Fibroblast of the conjunctiva (primary cell): ENCODE results near the gene ODF2L.
"Not testable (repeated sequence)": the region's sequence is repeated elsewhere in the genome, so short reads cannot be mapped to it uniquely, and the experiment has no call there.

Experiments
- DNase-seq: peaks from one replicate; pipeline ENCODE4 v3.0.0-alpha.2; 2010; ENCODE audit warnings: low read depth

ODF2L gene

DNA sequence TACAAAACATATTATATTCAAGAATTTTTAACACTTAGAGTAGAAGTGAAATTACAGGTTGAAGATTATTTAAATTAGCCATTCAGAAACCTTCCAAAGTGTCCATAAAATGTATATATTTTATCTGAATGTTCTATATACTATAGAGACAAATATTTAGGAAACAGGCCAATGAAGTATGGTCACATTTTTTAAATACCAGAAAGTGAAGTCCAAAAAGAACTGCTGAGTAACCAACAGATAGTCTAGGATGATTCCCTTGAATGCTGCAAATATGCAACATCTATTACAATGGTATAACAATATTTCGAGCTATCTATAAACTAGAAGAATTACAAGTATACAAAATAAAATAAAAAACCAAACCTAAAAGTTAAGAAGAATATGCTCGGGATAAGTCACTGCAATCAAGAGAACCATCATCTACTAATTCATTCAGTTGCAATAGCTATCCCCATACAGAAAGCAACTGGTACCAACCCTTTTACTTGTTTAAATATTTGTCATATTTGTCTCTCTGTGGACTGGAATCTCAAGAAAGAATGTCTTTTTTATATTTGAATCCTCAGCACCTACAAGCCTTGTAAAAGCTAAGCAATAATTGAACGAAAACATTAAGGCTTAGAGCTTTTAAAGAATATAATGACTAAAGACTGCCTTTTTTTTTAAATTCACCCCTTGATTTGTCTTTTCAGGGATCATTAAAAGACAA, 8.1 kb downstream of the ODF2L start:
- DNase-seq, result no peak

DNA sequence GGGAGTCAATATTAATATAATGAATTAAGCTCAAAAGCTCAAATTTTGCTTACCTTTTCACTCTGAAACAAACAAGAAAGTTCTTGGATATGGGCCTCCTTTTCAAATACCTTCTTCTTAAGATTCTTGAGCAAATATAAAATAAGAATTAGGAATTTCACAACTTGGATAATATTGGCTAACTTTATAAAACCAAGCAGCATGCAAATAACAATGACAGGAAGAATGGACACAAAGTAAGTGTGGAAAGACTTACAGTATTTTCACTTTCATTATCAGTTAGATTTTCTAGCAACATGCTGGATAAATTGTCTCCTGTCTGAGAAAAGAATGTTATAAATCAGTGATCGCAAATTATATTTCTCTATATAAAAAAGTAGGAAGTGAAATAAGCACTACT, 13.2 kb downstream of the ODF2L start:
- DNase-seq, result no peak

DNA sequence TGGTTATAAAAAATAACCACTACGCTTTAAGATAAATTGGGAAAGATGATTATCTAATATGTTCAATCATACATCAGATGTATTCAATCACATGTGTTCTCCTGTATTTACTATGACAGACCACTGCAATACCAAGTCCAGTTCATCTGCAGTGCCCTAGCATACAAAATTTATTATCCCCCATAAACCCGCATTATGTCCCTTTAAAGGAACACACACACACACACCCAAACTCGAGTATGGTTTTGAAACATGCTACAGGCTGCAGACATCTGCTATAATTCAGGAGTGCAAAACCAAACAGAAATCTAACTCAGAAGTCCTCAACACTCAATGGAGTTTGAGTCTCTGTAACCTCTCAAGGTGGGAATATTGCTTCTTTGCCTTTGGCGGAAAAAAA, 14.9 kb downstream of the ODF2L start:
- no peak for DNase-seq

DNA sequence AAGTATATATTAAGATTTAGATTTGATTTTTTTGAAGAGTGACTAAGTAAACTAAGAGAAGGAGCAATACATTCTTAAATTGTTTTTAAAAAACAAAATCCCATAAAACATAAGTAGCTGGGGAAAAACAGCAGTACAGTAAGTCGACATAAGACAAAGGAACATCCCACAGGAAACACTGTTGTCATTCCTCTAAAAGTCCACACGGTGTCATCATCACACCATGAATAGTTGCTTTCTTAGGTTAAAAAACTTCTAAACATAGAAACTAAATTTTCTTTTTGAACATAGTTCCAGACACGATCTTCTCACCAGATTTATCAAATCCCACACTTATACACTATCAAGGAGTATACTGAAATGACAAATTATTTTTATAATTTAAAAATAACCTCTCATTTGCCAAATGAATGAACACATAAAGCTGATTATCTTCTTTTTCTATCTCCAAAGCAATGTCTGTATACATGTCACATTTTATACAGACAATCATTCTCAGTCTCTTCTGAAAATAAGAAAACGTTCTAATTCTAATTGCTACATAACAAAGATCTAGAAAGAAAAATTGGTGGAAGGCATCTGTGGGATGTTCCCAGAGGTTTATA, 15.8 kb downstream of the ODF2L start:
- peak; percentile 88 for DNase-seq

DNA sequence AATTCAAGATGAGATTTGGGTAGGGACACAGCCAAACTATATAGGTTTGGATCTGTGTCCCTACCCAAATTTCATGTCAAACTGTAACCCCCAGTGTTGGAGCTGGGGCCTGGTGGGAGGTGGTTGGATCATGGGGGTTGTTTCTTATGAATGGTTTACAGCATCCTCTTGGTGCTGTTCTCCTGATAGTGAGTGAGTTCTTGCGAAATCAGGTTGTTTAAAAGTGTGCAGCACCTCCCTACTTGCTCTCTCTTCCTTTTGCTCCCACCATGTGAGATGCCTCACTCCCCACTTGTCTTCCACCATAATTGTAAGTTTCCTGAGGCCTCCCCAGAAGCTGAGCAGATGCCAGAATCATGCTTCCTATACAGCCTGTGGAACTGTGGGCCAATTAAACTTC, 17.3 kb downstream of the ODF2L start:
- DNase-seq, result no peak

DNA sequence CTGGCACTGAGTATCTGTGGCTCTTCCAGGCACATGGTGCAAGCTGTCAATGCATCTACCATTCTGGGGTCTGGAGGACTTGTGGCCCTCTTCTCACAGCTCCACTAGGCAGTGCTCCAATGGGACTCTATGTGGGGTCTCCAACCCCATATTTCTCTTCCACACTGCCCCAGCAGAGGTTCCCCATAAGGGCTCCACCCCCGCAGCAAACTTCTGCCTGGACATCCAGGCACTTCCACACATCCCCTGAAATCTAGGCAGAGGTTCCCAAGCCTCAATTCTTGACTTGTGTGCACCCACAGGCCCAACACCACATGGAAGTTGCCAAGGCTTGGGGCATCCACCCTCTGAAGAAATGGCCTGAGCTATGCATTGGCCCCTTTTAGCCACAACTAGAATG, 18.8 kb downstream of the ODF2L start:
- no peak for DNase-seq

DNA sequence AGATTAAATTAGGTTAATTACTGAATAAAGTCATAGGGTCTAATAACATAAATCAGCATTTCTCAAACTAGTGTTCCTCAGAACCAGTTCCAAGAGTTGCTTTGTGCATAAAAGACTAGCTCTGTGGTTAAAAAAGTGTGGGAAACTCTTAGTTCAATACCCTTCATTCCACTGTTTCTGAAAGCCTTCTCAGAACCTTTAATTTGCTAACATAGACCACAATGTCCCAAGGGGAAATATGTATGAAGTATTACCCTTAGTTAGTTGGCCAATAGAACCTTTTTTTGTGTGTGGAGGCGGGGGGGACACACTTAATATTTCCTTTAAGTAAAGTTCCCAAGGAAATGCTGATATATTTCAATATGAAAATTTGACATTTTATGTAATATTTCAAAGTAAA, 20.4 kb downstream of the ODF2L start:
- DNase-seq, result no peak

DNA sequence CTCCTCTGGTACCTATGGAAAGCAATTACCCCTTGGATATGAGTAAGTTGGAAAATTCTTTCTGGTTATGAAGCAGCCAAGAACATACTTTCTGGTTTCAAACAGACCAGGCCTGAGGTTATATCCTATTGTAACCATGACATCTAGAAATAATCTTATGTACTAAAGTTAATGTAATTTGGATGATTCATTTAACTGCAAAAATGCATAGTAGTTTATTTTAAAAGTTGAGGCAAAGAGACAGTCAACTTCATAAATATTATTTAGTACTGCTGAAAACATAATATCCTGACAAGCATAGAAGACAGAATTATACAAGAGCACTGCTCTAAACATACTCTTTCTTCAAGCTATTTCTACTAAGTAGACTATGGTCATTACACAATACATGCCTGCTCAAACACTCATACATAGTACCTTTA, 25.5 kb downstream of the ODF2L start:
- DNase-seq, result peak; percentile 6

DNA sequence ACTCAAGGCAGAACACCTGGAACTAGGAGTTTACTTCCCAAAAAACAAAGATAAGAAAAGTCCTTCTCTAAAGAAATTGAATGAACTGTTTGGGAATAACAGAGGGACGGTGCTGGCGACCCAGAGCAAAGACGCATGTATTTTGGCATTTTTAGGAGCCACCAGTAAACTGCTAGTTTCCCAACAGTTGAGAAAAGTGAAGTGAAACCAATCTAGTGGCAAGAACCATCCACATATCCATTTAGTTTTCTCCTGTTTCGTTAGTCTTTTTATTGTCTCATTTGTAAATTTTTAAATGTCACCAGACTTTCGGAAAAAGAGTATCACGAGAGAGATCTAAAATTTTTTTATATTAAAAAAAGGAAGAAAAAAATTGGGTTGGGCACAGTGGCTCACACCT, 30.2 kb downstream of the ODF2L start:
- no peak for DNase-seq

DNA sequence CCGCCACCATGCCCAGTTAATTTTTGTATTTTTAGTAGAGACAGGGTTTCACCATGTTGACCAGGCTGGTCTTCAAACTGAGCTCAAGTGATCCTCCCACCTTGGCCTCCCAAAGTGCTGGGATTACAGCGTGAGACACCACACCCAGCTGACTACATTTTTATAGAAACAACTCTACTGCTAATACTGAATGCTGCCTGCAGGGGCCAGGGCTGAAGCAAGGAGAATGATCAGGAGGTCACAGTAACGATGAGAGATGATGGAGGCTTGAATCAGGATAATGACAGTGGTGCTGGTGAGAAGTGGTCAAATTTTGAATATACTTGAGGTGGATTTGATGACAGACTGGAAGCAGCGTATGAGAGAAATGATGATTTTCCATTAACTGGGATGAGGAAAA, 33.3 kb downstream of the ODF2L start:
- no peak for DNase-seq

DNA sequence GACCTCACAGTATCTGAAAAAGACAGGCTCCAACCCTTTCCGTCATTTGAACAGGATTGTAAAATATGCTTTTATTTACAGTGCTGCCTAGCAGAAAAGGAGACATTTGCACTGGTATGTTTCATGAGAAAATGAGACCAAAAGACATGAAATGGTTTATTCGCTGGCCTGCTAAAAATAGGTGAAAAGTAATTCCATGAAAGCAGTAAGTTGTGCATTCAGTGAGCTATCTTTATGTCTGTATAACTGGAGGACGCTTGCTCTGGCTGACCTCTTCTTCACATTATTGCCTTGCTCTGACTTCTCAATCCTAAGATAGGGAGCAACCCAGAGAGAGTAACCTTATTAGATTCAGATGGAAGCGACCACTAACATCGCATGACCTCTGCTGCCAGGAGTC, 38.3 kb downstream of the ODF2L start:
- no peak for DNase-seq

DNA sequence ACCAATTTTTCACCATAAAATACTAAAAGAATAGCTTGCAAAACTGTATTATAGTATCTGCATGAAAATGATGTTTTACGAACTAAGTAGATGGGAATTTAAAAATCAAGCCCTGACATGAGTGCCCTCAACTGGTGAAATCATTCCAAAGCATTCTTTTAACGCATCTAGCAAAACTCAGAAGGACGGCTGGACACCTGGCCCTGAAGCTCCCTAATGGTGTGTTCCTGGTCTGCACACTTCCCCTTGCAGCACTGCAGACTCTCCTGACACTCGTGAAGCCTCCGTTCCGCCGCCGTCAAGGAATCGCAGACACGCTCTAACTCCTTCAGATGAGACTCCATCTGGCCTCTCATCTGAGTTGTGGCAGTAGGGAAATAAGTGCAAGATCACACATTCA, 39.9 kb downstream of the ODF2L start:
- no peak for DNase-seq

DNA sequence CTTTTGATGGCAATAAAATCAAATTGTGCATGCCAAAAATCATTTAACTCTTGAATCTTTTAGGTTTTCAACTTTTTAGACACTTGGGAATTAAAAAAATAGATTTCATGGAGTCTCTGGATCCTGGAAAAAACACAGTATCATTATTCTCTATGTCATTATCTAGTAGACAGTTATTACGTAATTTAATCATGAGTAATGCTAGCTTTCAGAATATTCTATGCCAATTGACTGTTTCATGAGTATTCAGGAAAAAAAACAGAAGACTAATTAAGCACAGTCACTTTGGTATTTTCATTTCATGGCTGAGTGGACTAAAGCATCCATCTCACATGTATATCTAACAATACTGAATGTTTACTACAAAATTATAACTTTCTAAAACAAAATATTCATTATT, 44.0 kb downstream of the ODF2L start:
- no peak for DNase-seq

DNA sequence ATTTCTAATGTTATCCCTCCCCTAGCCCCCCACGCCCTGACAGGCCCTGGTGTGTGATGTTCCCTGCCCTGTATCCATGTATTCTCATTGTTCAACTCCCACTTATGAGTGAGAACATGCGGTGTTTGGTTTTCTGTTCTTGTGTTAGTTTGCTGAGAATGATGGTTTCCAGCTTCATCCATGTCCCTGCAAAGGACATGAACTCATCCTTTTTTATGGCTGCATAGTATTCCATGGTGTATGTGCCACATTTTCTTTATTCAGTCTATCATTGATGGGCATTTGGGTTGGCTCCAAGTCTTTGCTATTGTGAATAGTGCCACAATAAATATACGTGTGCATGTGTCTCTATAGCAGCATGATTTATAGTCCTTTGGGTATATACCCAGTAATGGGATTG, 45.9 kb downstream of the ODF2L start:
- not testable (repeated sequence) for DNase-seq

DNA sequence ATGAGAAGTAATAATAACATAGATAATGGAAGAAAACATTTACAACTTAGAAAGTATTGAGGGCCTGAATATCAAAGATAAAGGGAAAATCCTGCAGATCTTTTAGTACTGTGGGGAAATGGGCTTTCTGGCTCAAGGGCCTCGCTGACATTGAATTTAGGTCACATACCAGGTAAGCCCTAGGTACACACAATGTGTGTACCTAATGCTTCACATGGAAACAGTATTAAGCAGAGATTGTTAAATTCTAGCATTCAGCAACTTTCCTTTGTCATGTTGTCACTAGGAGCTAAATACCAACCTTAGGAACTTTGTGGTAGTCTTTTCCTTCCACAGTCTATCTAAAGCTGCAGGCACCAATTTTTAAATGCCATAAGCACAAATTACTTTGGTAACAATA, 49.7 kb downstream of the ODF2L start:
- no peak for DNase-seq

DNA sequence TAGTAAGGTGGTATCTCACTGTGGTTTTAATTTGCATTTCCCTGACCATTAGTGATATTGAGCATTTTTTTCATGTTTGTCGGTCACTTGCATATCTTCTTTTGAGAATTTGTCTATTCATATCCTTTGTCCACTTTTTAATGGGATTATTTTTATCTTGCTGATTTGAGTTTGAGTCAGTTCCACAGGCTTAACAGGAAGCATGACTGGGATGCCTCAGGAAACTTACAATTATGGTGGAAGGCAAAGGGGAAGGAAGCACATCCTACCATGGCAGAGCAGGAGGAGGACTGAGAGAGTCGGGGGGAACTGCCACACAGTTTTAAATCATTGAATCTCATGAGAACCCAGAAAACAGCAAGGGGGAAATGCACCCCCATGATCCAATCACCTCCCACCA, 51.1 kb downstream of the ODF2L start:
- no peak for DNase-seq

DNA sequence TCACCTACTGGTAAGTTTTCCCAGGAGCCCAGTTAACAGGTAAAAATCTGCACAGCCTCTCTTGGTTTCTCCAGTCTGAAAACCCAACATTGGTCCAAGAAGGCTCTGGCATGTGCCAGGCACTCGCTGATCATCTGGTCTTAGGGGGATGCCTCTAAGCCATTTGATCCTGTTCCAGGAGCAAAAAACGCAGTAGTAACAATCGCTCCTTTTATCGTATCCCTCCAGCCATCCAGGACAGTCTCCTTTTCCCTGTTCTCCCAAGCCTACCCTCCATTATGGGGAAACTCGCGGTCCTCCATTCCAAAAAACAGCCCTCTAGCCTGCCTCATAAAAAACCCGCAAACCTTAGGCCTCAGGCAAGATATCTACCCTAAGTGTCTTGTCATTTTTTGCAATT, 56.2 kb downstream of the ODF2L start:
- no peak for DNase-seq

DNA sequence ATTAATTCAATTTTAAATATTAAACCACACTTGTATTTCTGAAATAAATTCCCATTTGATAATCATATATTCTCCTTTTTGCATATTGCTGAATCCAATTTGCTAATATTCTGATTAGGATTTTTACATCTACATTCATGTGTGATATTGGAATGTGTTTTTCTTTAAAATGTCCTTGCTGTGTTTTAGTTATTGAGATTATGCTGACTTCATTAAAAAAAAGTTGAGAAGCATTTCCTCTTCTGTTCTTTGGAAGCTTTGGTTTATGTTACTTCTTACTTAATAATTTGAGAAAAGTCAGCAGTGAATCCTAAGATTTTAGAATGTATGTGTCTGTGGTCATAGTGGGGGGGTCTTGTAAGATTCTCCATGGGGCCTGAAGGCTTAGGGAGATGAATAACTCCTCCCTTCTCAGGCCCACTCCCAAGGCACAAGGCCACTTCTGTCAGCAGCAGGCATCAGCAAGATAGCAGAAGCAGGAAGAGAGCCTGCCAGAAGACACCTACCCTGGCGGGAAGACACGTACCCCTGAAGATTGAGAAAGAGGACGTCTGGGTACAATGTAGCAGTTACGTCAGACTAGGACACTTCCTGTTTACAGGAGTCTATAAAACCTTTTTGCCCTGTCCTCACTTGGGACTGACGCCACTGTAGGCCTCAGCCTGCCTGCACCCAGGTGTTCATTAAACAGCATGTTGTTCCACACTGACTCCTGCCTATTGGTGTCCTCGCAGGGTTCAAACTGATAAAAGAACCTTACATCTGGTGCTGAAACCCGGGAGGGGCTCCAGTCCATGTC, 56.9 kb downstream of the ODF2L start:
- DNase-seq, result no peak

DNA sequence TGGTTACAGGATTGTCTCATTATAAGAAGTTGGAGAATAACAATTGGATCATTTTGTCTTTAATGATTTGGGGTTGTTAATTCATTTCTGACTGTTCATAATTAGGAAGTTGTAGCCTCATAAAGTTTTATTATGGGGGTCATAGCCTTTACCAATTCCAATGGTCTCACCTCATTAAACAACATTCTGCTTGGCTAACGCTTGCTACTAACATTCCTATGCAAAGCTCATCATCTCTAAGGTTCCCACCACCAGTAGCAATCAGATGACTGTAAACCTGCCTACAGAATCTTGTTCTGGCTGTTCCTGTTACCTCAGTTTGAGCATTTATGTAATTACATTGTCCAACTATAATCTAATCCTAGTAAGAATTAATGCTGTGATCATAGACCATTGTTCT, 60.2 kb downstream of the ODF2L start:
- DNase-seq, result no peak

DNA sequence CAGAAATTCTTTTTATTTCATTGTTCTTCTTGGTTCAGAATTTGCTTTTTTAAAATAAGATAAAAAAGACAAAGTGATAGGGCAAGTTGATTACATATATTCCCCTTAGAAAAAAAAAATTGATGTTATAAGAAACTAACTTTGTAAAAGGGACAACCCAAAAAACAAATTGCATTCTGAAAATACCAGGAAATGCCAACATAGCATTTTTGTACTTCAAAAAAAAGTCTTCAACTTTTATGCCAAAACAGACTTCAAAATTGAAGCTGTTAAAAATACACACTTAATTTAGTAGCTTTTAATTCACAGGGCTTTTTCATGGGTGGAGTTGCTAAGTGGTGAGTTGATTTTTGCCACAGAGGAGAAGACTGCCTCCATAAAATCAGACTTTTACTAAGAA, 70.9 kb downstream of the ODF2L start:
- DNase-seq, result no peak

DNA sequence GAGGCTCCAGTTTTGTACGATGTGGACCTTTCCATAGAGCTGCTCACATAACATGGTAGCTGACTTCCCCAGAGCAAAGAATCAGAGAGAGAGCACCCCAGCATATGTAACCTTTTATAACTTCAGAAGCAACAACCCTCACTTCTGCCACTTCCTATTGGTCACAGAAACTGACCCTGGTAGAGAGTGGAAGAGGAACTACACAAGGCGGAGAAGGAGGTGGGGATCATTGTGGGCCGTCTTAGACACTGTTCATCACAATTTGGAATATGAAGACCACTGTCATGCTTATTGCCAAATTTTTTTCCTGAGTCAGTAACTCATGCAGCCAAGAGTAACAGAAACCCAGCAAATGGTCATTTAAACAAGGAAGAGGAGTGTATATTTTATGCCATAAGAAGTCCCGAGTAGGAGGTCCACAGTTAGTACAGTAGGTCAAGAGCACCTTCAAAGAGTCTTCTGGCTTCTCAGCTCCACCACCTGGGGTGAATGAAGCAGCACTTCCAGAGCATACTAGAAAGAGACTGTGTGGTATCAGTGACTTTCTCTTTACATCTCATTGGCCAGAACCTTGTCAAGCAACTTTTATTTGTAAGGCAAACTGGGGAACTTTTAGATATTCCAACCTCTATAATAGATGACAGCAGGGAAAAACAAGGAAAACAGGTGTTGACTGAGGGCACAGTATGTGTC, 71.8 kb downstream of the ODF2L start:
- DNase-seq, result no peak

DNA sequence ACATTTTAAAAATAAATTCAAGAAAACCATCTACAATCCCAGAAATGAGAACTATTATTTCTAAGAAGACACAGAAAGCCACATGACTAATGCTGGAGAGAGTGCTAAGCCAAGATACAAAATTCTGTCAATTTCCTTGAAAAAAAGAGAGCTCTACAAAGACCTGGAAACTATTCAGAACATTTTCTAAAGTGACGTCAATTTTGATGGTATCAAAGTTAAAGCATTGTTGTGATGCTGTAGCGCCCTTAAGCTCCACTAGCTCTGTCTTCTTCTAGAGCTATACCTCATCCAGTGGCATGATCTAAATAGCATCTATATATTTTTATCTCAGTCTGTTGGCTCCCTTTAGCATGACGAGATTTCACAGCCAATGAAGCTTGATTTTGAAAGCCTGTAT, 73.9 kb downstream of the ODF2L start:
- no peak for DNase-seq

DNA sequence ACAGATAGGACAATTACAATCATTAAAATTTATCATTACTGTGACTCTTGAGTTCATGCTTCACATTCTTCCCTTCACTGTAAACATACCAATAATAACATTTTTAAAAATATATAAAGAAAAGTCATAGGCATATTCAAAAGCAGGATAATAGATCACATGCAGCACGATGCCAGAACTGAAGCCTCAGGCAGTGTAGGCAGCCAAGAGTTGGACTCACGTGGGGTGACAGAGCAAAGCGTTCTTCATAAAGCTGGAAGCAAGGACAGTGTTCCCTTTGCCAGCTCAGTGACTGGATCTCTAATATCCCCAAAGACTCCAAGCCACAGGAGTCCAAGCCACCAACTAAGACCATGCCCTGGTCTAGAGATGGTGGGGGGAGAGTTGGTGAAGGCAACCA, 77.7 kb downstream of the ODF2L start:
- no peak for DNase-seq
